Keratinocyte (primary cell): ENCODE data around the gene C11orf24. TPM values are rescaled to one million over a fixed set of nuclear protein-coding genes. Genes with fewer than 3 reads are reported as not detected.
A peak's percentile ranks its signal among the peaks of the same experiment; 100 is the strongest.

Source experiments
- DNase-seq: peaks from one replicate; pipeline ENCODE4 v3.0.0-alpha.2; 2011; ENCODE audit warnings: low read depth, missing footprints, low spot score
- FAIRE-seq: peaks from 2 replicates; lab custom pipeline; 2011; peaks lifted over from hg19 to GRCh38; lab: Jason Lieb, UNC
- H2AFZ ChIP-seq: 2 replicates; pipeline ENCODE4 v1.6.0; 2012; ENCODE audit warnings: low read length, control low read depth, inconsistent platforms; ENCODE audit not compliant: control insufficient read depth
- H3K27ac ChIP-seq: 2 replicates; pipeline ENCODE4 v1.5.1; 2011; ENCODE audit warnings: low read length; ENCODE audit not compliant: control insufficient read depth, insufficient read depth
- H3K27me3 ChIP-seq: 3 replicates; pipeline ENCODE4 v1.6.0; 2011; ENCODE audit warnings: low read length; ENCODE audit not compliant: control insufficient read depth, insufficient read depth; ENCODE audit errors: extremely low read depth
- H3K36me3 ChIP-seq, 2 experiments: 2 replicates in 1 of 2; 3 replicates in 1 of 2; pipeline ENCODE4 v1.5.1; 2011; ENCODE audit warnings: low read length in 2 of 2, mild to moderate bottlenecking in 1 of 2; ENCODE audit not compliant: control insufficient read depth in 2 of 2, insufficient read depth in 2 of 2; ENCODE audit errors: extremely low read depth in 1 of 2
- H3K4me1 ChIP-seq: 3 replicates; pipeline ENCODE4 v1.5.1; 2011; ENCODE audit warnings: low read length; ENCODE audit not compliant: control insufficient read depth, insufficient read depth; ENCODE audit errors: extremely low read depth
- H3K4me2 ChIP-seq: 3 replicates; pipeline ENCODE4 v1.6.0; 2011; ENCODE audit warnings: low read depth, low read length; ENCODE audit not compliant: control insufficient read depth, insufficient read depth; ENCODE audit errors: extremely low read depth
- H3K4me3 ChIP-seq, 3 experiments: fragments of 200-600 bp in 1 of 3; sonication (generic) in 1 of 3; 2 replicates in 2 of 3; 3 replicates in 1 of 3; pipeline ENCODE4 v1.5.1; 2011 to 2016; ENCODE audit warnings: low read length in 3 of 3, mild to moderate bottlenecking in 3 of 3, control low read depth in 2 of 3, inconsistent platforms in 1 of 3, low read depth in 1 of 3, mixed read lengths in 1 of 3, mixed run types in 1 of 3, moderate library complexity in 1 of 3; ENCODE audit not compliant: control insufficient read depth in 2 of 3, insufficient read depth in 2 of 3; ENCODE audit errors: extremely low read depth in 1 of 3
- H3K79me2 ChIP-seq: 2 replicates; pipeline ENCODE4 v1.6.0; 2012; ENCODE audit warnings: low read length; ENCODE audit not compliant: control insufficient read depth, insufficient read depth
- H3K9ac ChIP-seq: 3 replicates; pipeline ENCODE4 v1.6.0; 2011; ENCODE audit warnings: low read length; ENCODE audit not compliant: control insufficient read depth, insufficient read depth; ENCODE audit errors: extremely low read depth
- H3K9me1 ChIP-seq: 3 replicates; pipeline ENCODE4 v1.6.0; 2011; ENCODE audit warnings: low read length; ENCODE audit not compliant: control insufficient read depth, insufficient read depth; ENCODE audit errors: extremely low read depth
- H3K9me3 ChIP-seq: 2 replicates; pipeline ENCODE4 v1.5.1; 2012; ENCODE audit warnings: low read depth, low read length; ENCODE audit not compliant: control insufficient read depth
- H4K20me1 ChIP-seq: 3 replicates; pipeline ENCODE4 v1.6.0; 2011; ENCODE audit warnings: low read length; ENCODE audit not compliant: control insufficient read depth, insufficient read depth; ENCODE audit errors: extremely low read depth
- CTCF ChIP-seq, 3 experiments: IDR thresholded peaks in 1 of 3; conservative IDR thresholded peaks in 1 of 3; optimal IDR thresholded peaks in 1 of 3; 2 replicates in 2 of 3; 3 replicates in 1 of 3; pipeline versions ENCODE3 to v1.5.1; 2011; ENCODE audit warnings: low read length in 3 of 3, mild to moderate bottlenecking in 3 of 3, moderate library complexity in 2 of 3, control low read depth in 1 of 3, inconsistent platforms in 1 of 3; ENCODE audit not compliant: insufficient read depth in 2 of 3; ENCODE audit errors: extremely low read depth in 1 of 3
- EZH2 ChIP-seq: IDR thresholded peaks from one replicate; pipeline ENCODE4 v1.6.1; 2012; ENCODE audit warnings: inconsistent platforms, mild to moderate bottlenecking, low read length, moderate library complexity
- dilution Hi-C: fragments of 300-500 bp; cut with MboI; formaldehyde crosslinking; loops from one replicate; pipeline ENCODE4 v1.7.0; 2020; ENCODE audit warnings: low sequenced_read_pairs; ENCODE audit not compliant: extremely low pct_ligation_motif_present
- polyA plus RNA-seq, 5 experiments: library from polyadenylated mRNA; depleted of rRNA in 3 of 5; stranded (reverse) in 3 of 5; stranded (forward) in 1 of 5; unstranded in 1 of 5; fragments of >200 nt; gene quantifications; 1 replicate in 1 of 5; 2 replicates in 3 of 5; 3 replicates in 1 of 5; pipeline versions ENCODE4 v1.2.1 to v1.2.3, GENCODE V29; 2011 to 2012; ENCODE audit warnings: missing spikeins in 2 of 5, low read depth in 1 of 5, low replicate concordance in 1 of 5

Gene C11orf24
- polyA plus RNA-seq, 1 donor (not counting 4 experiments of a cell fraction or from before 2014, with no cell fraction given), result 28.4 TPM

- no peak for TF ChIP-seq CTCF (optimal IDR thresholded peaks at IDR 0.05 in 1 of 3, IDR thresholded peaks at IDR 0.05 in 1 of 3, conservative IDR thresholded peaks at IDR 0.05 in 1 of 3; ENCODE audit: extremely low read depth in 1 of 3, insufficient read depth in 2 of 3, low read length in 3 of 3)
- no peak for TF ChIP-seq EZH2
- H2AFZ ChIP-seq, result peak overlapping the region; percentile 51
- no peaks in the 10 kb centered on the region for H3K36me3 ChIP-seq
- no peaks in the 10 kb centered on the region for H3K9me1 ChIP-seq
- no peaks in the 10 kb centered on the region for H3K27me3 ChIP-seq
- H3K27ac ChIP-seq, result peak overlapping the region; percentile 93
- DNase-seq, result no peak
- dilution Hi-C loops, result no loop called here
- peak; percentile 9 for FAIRE-seq
- H4K20me1 ChIP-seq, result no peaks in the 10 kb centered on the region
- H3K4me1 ChIP-seq, result peaks cover 25% of the 10 kb centered on the region
- H3K9ac ChIP-seq, result peak overlapping the region; percentile 86
- H3K9me3 ChIP-seq, result no peaks in the 10 kb centered on the region
- peaks cover 52% of the 10 kb centered on the region for H3K79me2 ChIP-seq
- peak overlapping the region; percentile 97 for H3K4me2 ChIP-seq
- peak overlapping the region; percentile 65 to 91 (median 89) for H3K4me3 ChIP-seq
Measured at GRCh38 chr11:68313574-68314202, 41.9 kb upstream of the C11orf24 start.

- Histone ChIP-seq H3K9me3 (no peaks in the 10 kb centered on the region), H3K4me1 (peaks cover 25% of the 10 kb centered on the region), H3K4me3 (peak overlapping the region; percentile 65 to 91 (median 89)), H3K27me3 (no peaks in the 10 kb centered on the region), H3K9ac (peak overlapping the region; percentile 86), H4K20me1 (no peaks in the 10 kb centered on the region), H3K36me3 (no peaks in the 10 kb centered on the region), H3K4me2 (peak overlapping the region; percentile 97), H3K9me1 (no peaks in the 10 kb centered on the region), H3K79me2 (peaks cover 46% of the 10 kb centered on the region), H2AFZ (peak overlapping the region; percentile 51), H3K27ac (peak overlapping the region; percentile 93)
- no peak for FAIRE-seq
- dilution Hi-C loops, result no loop called here
- TF ChIP-seq EZH2, result no peak
- no peak for TF ChIP-seq CTCF (optimal IDR thresholded peaks at IDR 0.05 in 1 of 3, IDR thresholded peaks at IDR 0.05 in 1 of 3, conservative IDR thresholded peaks at IDR 0.05 in 1 of 3; ENCODE audit: extremely low read depth in 1 of 3, insufficient read depth in 2 of 3, low read length in 3 of 3)
- DNase-seq, result no peak
Measured at GRCh38 chr11:68312780-68313573, 41.2 kb upstream of the C11orf24 start.
